HG03575 (cell line): Measurements from ENCODE around the gene DNAJC10.
"Not testable (repeated sequence)": the region's sequence is repeated elsewhere in the genome, so short reads cannot be mapped to it uniquely, and the experiment has no call there.

Experiments used
- ATAC-seq: cut with Tn5 transposase; IDR thresholded peaks from one replicate; pipeline ENCODE4 v1.9.1; 2021; ENCODE audit not compliant: unreplicated experiment, insufficient number of reproducible peaks, low FRiP score; ENCODE audit errors: extremely low read depth

The DNAJC10 gene

GRCh38 chr2:182715892-182716649, at the start of gene DNAJC10:
DNAJC10 (plus strand) TSS chr2:182716257; CDS start chr2:182718087, 1,830 bp downstream.
- peak; percentile 63 for ATAC-seq

DNA sequence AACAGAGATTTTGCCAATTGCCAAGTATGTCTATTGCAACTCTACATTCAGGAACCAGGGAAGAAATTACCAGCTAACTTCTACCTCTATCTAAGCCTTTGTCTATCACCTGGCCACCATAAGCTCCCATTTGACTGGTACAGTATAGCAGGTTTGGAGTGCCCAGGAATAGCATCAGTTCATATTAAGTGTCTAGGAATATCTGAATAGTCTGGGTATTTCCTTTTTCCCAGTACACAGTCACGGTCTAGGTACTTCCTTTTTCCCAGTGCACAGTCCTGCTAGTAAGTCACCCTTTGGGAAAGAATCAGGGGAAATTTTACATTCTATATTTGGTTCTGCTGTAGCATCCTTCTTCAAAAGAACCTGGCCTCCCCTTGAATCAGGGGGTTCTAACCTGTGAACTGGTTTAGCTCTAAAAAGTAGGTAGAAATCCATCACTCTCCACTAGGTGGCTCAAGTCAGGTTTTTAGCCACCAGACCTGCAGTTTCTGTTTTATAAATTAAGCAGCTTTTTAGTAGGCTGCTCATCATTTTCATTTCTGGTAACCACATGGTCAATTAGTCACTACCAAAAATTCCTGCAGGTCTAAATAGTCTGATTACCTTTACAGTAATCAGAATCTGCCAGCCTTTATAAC, 49.3 kb upstream of the DNAJC10 start:
- ATAC-seq, result no peak

DNA sequence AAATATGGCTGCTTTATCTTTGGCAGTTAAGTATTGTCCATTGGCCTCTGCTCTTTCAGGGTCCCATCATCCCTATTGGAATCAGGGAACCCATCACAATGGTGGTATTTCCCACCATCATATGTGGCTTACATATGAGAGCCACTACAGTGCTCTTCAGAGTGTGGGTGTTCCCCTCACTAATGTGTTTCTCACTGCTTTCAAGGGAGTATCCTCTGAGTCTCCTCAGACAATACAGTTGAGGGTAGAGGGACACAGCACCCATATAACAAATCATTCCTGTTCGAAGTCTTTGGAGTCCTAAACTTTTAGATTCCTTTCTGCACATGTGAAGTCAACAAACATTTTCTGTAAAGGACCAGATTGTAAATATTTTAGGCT, 48.8 kb upstream of the DNAJC10 start:
- no peak for ATAC-seq

DNA sequence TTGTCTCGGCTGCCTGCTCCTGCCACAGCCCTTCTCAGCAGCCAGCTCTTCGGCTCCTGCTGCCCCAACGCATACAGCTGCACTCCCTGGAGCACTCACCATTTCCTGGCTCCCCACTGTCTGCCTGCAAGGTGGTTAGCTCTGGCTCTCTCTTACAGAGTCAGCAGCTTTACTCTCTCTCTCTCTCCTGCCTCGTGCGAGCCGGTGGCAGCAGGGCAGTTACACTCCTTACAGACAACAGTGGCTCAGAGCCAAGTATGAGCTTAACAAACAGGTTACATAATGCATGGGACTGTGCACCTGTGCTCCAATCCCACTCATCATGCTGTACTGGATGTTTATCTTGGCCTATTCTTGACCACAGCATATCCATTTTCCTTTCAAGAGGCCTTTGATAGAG, 47.4 kb upstream of the DNAJC10 start:
- no peak for ATAC-seq

- ATAC-seq, result no peak
Measured at GRCh38 chr2:182672466-182673165, 43.4 kb upstream of the DNAJC10 start.

- no peak for ATAC-seq
Measured at GRCh38 chr2:182680837-182681236, 35.2 kb upstream of the DNAJC10 start.

DNA sequence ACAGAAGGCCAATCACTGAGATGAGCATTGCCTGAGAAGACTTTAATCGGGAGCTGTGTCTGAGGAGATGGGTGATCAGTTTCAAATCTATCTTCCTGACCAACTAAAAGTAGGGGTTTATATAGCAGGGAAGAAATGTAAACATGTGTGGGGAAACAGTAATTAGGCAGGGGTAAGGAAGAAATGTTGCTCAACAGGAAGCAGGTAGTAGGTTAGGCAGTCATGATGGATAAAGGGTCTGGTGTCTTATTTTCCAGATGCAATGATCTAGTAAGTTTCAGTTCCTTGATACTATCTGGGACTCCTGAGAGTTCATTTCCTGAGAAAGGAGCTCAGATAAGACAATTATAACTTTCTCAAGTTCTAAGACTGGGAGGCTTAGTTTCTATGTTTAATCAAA, 33.8 kb upstream of the DNAJC10 start:
- ATAC-seq, result no peak

- no peak for ATAC-seq
Measured at GRCh38 chr2:182685559-182685958, 30.5 kb upstream of the DNAJC10 start.

GRCh38 chr2:182686763-182687162, 29.3 kb upstream of the DNAJC10 start:
- ATAC-seq, result not testable (repeated sequence)

- no peak for ATAC-seq
Measured at GRCh38 chr2:182694189-182694588, 21.9 kb upstream of the DNAJC10 start.

- no peak for ATAC-seq
Measured at GRCh38 chr2:182695776-182696175, 20.3 kb upstream of the DNAJC10 start.

GRCh38 chr2:182698671-182699070, 17.4 kb upstream of the DNAJC10 start:
- no peak for ATAC-seq

GRCh38 chr2:182705761-182706160, 10.3 kb upstream of the DNAJC10 start:
- ATAC-seq, result no peak

DNA sequence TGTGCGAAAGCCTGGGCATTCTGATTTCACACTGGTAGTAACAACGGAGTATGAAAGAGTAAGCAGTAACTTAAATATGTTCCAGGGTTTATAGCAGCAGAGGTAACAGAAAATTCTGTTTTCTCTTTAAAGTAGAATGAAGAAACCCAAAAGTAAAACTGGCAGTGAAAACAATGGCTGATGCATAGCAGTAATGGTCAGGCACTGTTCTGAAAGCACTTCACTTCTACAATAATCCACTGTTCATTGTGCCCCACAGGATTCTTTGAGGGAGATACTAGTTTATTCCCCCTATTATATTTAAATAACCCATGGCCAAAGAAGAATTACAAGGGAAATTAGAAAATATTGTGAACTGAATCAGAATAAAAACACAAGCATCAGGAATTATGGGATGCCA, 9.3 kb upstream of the DNAJC10 start:
- no peak for ATAC-seq

GRCh38 chr2:182713601-182714000, 2.5 kb upstream of the DNAJC10 start:
- no peak for ATAC-seq

DNA sequence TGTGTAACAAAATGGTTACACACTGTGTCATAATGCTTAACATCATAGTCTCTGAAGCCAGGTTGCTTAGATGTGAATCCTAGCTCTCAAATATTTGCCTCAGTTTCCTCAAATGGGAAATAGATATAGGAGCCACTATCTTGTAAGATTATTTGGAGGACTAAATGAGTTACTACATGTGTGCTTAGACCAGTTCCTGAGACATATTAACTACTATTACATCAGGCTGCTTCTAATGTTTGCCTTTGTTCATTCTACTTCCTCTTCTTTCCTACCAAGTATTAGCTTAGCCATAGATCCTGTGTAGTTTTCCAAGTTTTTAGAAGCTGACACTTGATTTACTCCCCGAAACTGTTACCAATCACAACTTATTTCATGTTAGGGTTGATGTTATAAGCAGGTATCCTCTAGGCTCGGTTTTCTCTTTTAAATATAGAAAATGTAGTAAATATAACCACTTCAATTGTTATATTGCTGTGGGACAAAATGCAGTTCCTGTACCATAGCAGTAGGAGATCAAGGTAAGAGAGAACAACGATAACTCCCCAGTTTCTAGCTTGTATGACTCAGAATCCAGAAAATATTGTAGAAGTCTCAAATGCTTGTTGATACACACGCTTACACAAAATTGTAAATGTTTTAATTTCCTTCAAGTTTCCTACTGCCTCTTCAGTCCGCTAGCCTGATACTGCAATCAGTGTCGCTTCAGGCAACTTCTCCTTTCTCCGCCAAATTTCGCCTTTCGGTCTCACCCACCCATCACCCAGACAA, 751 bp upstream of the DNAJC10 start:
- ATAC-seq, result no peak

DNA sequence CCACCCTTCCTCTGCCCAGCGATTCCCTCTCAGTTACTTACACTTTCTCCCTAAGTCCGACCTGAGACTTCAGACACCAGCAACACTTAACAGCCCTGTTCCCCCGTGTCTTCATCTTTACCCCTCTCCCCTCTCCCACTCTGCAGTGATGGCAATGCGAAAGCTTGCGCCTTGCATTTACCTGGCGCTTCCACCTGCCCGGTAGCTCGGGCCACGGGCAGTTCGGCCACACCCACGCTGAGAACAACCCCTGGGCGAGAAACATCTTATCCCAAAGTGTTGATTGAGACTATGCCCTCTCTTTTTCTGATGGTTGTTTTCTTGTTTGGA, 558 bp downstream of the DNAJC10 start:
- no peak for ATAC-seq

- peak; percentile 26 for ATAC-seq
Measured at GRCh38 chr2:182717416-182717815, 1.4 kb downstream of the DNAJC10 start.

- no peak for ATAC-seq
Measured at GRCh38 chr2:182717816-182718215, 1.8 kb downstream of the DNAJC10 start.

GRCh38 chr2:182718459-182718858, 2.4 kb downstream of the DNAJC10 start:
- ATAC-seq, result no peak
